H4 (cell line): ENCODE results near the gene GRK2. TPM values are rescaled to one million over a fixed set of nuclear protein-coding genes. Genes with fewer than 3 reads are reported as not detected.
A peak's percentile ranks its signal among the peaks of the same experiment; 100 is the strongest.

Experiments used
- DNase-seq: peaks from one replicate; pipeline ENCODE4 v3.0.0-alpha.2; 2015; ENCODE audit warnings: low spot score
- total RNA-seq: library from RNA; depleted of rRNA; stranded (reverse); fragments of >200 nt; shearing (Covaris generic); gene quantifications from 2 replicates; pipeline ENCODE4 v1.2.3, GENCODE V29; 2014

GRK2 gene
- total RNA-seq, 1 experiment from 2014 or later = 15.2 TPM

GRCh38 chr11:67270256-67271204, 4.3 kb downstream of the GRK2 start:
- no peak for DNase-seq

DNA sequence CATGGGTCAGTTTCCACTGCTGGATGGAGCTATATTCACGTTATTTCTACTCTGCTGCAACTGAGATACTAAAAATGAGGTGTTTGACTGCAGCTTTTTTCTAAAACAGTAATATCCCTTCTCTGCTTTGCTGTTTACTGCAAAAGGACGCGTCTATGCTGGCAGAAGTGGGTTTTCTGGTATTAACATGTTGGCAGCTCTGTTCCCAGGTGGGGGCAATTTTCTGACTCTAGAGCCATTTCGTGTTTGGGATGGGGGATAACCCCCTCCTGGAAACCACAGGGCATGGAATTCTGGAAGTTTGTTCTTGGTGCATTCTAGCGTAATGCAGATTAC, 4.9 kb downstream of the GRK2 start:
- no peak for DNase-seq

DNA sequence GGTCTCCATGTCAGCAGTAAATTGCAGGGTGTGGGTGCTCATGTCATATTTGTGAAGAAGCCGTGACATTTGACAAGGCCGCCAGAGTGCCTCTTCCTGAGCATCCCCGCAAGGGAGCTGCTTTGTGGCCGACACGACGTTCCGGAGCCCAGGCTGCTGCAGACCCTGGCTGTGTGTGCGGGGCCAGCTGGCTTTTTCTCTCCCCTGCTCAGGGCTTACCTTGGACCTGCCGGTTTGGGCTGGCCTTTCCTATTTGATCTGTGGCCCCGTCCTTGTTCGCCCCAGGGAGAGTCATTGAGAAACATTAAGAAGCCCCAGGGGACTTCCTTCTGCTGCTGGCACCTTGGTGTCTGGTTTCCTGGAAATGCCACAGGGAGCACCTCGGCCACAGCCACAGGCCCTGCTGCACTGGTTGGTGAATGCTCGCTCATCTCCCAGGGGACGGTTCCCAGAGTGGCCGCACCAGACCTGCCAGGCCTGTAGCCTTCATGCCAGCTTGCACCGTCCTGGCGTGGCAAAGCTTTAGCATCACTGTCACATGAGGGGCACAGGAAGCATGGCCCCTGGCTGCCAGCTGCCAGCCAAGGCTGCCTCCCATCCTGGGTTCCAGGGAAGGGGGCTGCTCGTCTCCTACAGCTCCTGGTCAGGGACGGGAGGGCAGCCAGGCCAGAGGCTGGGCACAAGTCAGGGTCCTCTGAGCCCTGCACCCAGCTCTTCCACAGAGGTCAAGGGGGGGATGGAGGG, 5.4 kb downstream of the GRK2 start:
- DNase-seq = no peak

DNA sequence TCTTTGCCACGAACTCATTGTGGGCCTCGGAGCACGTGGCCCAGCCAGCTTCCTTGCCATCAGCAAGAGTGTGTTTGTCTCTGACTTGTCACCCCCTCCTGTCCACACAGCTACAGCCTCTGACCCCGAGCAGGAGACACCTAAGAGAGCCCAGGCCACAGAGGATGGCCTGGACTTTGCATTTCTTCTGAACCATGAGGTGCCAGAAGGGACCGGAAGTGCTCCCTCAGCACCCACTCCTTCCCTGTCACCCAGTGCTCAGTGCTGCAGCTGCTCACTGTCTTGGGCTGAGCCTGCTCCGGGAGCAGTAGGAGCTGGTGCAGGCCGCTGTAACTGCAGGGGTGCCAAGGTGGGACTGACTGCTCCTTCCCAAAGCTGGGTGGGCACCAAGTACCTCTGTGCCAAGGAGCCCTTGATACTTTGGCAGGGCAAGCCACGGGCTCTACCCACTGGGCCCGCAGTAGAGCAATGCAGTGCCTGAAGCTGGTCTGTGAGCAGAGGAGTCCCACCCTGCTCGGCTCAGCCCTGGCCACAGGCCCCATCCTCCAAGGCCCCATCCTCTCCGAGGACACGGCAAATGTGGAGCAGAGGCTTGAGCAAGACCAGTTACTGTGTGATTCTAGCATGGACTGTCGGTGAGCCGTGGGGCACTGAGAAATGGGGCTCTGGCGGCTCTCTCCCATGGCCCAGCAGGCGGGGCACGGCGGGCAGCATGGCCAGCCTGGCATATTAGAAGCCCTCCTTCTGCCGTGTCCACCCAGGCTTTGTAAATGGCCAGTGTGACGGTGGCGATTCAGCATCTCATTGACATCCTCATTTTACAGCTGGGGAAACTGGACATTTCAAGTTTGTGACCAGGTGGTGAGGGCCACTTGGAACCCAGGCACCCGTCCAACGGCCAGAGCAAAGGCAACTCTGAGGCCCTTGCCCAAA, 6.3 kb downstream of the GRK2 start:
- no peak for DNase-seq

GRCh38 chr11:67273260-67273990, 7.2 kb downstream of the GRK2 start:
- no peak for DNase-seq

GRCh38 chr11:67274768-67275605, 8.7 kb downstream of the GRK2 start:
- no peak for DNase-seq

DNA sequence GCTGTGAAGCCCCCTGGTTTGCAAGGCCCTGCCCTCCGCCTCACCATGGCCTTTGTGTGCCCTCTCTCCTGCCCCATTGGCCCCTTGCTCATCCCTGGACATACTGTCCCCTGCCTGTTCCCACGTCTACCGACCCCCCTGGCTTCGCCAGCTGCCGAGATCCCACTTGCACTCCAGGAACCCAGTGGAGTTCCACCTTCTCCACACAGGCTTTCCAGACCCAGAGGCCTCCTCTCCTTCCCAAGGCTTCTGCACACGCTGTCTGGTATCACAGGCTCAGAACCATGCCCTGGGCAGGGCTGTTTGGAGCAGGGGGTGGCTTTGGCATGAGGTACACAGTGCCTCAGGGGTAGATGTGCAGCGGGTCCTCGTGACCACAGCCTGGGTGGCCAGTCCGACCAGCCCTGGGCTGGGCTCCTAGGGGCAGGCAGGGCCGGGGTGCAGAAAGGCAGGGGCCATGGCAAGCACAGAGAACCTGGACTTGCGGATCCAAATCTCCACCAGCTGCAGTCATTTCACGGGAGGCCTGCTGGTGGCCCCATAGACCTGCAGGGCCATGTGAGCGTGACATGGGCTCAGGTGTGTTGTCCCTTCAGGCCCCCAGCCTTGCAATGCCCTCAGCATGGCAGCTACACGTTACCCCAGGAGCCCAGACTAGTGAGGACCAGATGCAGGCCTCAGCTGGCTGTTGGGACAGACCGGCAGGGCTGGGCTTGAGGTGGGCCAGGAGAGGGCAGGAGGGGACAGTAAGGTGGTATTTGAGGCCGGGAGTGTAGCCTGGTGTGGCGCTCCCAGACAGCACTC, 9.5 kb downstream of the GRK2 start:
- DNase-seq = no peak

GRCh38 chr11:67276781-67277230, 10.5 kb downstream of the GRK2 start:
- no peak for DNase-seq

- peak; percentile 72 for DNase-seq
These were observed 11.1 kb downstream of the GRK2 start for GRCh38 chr11:67277231-67277961.

DNA sequence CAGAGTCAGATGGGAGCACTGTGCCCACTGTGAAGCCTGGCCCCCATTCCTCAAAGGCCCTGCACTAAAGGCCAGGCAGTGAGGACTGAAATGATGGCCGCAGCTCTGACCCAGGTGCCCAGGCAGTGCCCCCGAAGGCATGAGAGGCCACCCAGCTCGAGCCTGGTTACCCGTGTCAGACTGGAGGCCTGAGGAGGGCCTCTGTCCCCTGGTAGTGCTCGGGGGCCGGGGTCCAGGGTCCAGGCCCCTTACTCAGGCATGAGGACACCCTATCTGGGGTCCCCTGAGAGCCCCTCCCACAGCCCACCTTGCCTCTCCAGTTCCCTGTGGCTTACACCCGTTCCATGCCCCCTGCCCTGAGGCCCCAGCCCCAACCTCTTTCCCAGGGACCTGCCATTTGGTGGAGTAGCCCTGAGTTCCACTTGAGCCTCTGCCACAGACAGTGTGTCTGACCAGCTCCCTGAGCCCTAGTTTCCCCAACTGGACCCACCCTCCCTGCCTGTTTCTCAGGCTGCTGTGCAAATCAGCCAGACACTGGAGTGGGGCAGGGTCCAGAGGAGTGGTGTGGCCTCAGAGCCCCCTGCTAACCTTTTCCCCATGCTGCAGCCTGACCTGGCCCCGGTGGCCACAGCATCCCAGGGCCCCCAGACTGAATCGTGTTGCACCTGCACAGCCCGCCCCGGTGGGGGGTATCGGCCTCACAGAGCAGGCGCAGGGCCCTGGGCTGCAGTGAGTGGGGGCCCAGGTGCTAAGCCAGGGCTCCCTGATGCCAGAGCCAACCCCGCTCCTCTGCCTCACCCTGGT, 12.1 kb downstream of the GRK2 start:
- no peak for DNase-seq

DNA sequence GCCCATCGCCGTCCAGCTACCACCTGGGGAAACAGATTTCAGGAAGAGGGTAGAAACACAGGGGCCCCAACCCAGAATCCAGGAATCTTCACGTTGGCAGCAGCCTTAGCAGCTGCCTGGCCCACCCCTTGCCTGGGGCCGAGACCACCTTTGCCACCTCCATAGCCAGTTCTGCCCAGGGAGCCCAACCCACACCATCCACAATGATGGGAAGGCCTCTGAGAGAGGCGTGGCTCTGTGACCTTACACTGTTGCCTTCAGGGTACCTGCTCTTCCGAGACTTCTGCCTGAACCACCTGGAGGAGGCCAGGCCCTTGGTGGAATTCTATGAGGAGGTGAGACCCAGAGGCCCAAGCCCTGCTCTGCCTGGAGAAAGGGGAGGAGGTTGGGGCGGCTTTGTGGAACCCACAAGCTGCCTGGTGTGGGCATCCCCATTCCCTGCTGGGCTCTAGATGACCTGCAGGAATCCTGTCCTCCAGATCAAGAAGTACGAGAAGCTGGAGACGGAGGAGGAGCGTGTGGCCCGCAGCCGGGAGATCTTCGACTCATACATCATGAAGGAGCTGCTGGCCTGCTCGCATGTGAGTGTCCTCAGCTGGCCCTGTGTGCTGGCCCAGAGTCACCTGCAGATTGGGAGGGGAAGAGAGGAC, 12.8 kb downstream of the GRK2 start:
- no peak for DNase-seq

DNA sequence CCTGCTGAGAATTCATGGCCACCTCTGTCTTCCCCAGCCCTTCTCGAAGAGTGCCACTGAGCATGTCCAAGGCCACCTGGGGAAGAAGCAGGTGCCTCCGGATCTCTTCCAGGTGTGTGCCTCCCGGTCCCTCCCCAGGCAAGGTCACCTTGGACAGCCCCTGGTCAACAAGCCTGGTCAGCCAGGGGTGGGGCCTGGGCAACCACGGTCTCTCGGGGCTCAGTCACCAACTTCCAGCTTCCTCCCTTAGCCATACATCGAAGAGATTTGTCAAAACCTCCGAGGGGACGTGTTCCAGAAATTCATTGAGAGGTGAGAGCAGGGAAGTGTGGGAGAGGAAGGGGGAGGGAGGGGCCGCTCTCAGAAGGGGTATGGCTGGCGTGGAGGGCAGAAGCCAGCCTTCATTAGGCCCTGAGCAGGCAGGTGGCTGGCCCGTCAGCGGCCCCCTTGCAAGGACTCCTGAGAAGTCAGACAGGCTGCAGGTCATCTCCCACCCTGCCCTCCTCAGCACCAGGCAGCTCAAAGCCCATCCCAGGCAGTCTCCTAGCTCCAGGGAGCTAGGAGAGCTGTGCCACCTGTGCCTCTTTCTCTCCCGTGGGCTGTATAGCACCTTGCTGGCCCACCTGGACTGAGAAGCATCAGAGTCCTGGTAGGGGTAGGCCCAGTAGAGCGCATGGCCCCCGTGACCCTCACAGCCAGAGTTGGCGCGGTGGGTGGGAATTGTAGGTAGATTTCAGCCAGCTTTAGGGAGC, 13.5 kb downstream of the GRK2 start:
- DNase-seq = no peak

DNA sequence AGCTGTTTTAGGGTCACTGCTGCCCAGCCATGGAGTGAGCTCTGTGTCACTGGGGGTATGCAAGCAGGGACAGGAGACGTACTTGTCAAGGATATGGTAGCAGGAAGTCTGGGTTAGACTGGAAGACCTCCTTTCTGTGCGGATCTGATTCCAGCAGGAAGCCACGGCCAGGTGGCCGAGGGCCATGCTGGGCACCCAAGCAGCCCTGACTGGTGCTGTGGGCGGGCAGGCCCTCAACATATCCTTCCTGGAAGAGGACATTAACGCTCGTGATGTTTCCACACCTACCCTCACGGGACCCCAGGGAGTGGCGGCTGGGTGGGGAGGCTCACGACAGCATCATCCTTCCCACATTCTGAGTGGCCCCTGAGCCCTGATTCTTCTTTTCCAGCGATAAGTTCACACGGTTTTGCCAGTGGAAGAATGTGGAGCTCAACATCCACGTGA, 14.1 kb downstream of the GRK2 start:
- DNase-seq = no peak

DNA sequence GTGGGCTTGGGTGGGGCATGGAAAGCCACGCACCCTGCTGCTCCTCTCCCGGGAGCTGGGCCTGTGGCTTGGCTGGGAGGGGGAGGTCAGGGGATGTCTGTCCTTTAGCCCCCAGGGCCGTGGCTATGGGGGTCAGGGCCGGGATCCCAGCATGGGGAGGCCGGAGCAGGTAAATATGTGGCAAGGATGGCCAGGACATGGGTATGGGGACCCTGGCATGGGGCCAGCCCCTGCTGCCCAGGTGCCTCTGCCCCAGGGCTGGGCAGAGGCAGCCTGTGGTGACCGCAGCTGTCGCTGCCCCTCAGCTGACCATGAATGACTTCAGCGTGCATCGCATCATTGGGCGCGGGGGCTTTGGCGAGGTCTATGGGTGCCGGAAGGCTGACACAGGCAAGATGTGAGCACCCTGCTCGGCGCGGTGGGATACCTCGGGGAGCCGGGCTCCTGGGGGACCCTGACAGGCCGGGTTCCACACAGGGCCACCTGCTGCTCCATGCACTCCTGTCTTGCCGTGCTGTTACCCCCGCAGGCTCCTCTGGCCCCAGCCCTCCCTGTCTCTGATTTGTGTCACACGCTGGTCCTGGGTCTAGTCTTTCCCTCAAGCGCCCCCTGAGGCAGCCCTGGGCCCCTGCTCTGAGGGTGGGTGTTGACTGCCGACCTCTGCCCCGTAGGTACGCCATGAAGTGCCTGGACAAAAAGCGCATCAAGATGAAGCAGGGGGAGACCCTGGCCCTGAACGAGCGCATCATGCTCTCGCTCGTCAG, 14.7 kb downstream of the GRK2 start:
- DNase-seq = no peak

- no peak for DNase-seq
These were observed 15.4 kb downstream of the GRK2 start for GRCh38 chr11:67281552-67282150.
